PC-3 (cell line): Measurements from ENCODE around the gene HSF2BP. TPM values are rescaled to one million over a fixed set of nuclear protein-coding genes. Genes with fewer than 3 reads are reported as not detected.
A peak's percentile ranks its signal among the peaks of the same experiment; 100 is the strongest.
"Not testable (repeated sequence)": the region's sequence is repeated elsewhere in the genome, so short reads cannot be mapped to it uniquely, and the experiment has no call there.

Experiments used
- ATAC-seq: fragments of 200-7000 bp; cut with Tn5 transposase; 2 replicates; pipeline ENCODE4 v1.9.1; 2020; ENCODE audit warnings: mild to moderate bottlenecking, moderate library complexity
- BruUV-seq: library from RNA; stranded (reverse); fragments of 400-500 nt; replicated peaks from 2 replicates; lab custom pipeline; 2021; lab: Mats Ljungman, UMichigan
- CTCF ChIA-PET: fragments of 300-600 bp; sonication (Branson Sonifier 250); formaldehyde crosslinking; loops from one replicate; lab custom pipeline; 2022; ENCODE audit warnings: antibody characterized with exemption; lab: Charles Lee
- POLR2A ChIA-PET: fragments of 300-600 bp; sonication (Branson Sonifier 250); formaldehyde crosslinking; loops from one replicate; lab custom pipeline; 2022; ENCODE audit warnings: antibody characterized with exemption; ENCODE audit not compliant: unreplicated experiment; lab: Charles Lee
- DNase-seq: peaks from one replicate; pipeline ENCODE4 v3.0.0-alpha.2; 2015
- H2AFZ ChIP-seq: fragments of 300-600 bp; sonication (generic); 2 replicates; pipeline ENCODE4 v1.6.0; 2016; ENCODE audit warnings: antibody characterized with exemption, low read length
- H3F3A ChIP-seq: fragments of 300-600 bp; sonication (generic); one replicate; pipeline ENCODE4 v1.6.0; 2017; ENCODE audit warnings: antibody characterized with exemption, low read length, control low read depth, mild to moderate bottlenecking; ENCODE audit not compliant: unreplicated experiment
- H3K27ac ChIP-seq: fragments of 300-600 bp; sonication (generic); 2 replicates; pipeline ENCODE4 v1.5.1; 2016; ENCODE audit warnings: mild to moderate bottlenecking, low read length
- H3K27me3 ChIP-seq: fragments of 300-600 bp; sonication (generic); 2 replicates; pipeline ENCODE4 v1.6.1; 2016; ENCODE audit warnings: low read length, mixed read lengths
- H3K36me3 ChIP-seq: fragments of 300-600 bp; sonication (generic); 2 replicates; pipeline ENCODE4 v1.6.1; 2016; ENCODE audit warnings: low read depth, mixed run types, low read length, mixed read lengths
- H3K4me1 ChIP-seq: fragments of 300-600 bp; sonication (generic); 2 replicates; pipeline ENCODE4 v1.5.1; 2016; ENCODE audit warnings: low read length; ENCODE audit not compliant: insufficient read depth
- H3K4me2 ChIP-seq: fragments of 300-600 bp; sonication (generic); 2 replicates; pipeline ENCODE4 v1.6.0; 2016; ENCODE audit warnings: low read length
- H3K4me3 ChIP-seq: fragments of 300-600 bp; sonication (generic); 2 replicates; pipeline ENCODE4 v1.5.1; 2016; ENCODE audit warnings: mild to moderate bottlenecking, low read length, mixed read lengths
- H3K79me2 ChIP-seq: fragments of 300-600 bp; sonication (generic); 2 replicates; pipeline ENCODE4 v1.6.1; 2017; ENCODE audit warnings: low read length, mixed read lengths
- H3K9ac ChIP-seq: fragments of 300-600 bp; sonication (generic); 2 replicates; pipeline ENCODE4 v1.6.0; 2016; ENCODE audit warnings: mild to moderate bottlenecking, low read length
- H3K9me2 ChIP-seq: fragments of 300-600 bp; sonication (generic); replicated peaks from 2 replicates; pipeline ENCODE4 v1.6.1; 2016; ENCODE audit warnings: mixed run types, low read length, mixed read lengths
- H3K9me3 ChIP-seq: fragments of 300-600 bp; sonication (generic); 2 replicates; pipeline ENCODE4 v1.6.1; 2016; ENCODE audit warnings: low read length, mixed read lengths
- H4K20me1 ChIP-seq: fragments of 300-600 bp; sonication (generic); 2 replicates; pipeline ENCODE4 v1.6.1; 2016; ENCODE audit warnings: low read length, mixed read lengths
- CTCF ChIP-seq: fragments of 300-600 bp; sonication (generic); conservative IDR thresholded peaks from 2 replicates; pipeline ENCODE4 v1.5.1; 2017; ENCODE audit warnings: antibody characterized with exemption, low read depth, mild to moderate bottlenecking, low read length
- EZH2 ChIP-seq: fragments of 300-600 bp; sonication (generic); IDR thresholded peaks from one replicate; pipeline ENCODE4 v1.6.1; 2017; ENCODE audit warnings: antibody characterized with exemption, mild to moderate bottlenecking, low read length; ENCODE audit not compliant: unreplicated experiment
- EZH2phosphoT487 ChIP-seq: fragments of 300-600 bp; sonication (generic); IDR thresholded peaks from 2 replicates; pipeline ENCODE4 v1.6.1; 2018; ENCODE audit warnings: mild to moderate bottlenecking, antibody characterized with exemption, low read length, borderline replicate concordance
- intact Hi-C: fragments of 100-400 bp; cut with micrococcal nuclease; formaldehyde crosslinking; loops from 2 replicates; pipeline ENCODE4 v1.9.0; 2023
- total RNA-seq: library from RNA; depleted of rRNA; stranded (reverse); fragments of >200 nt; gene quantifications from 2 replicates; pipeline ENCODE4 v1.2.3, GENCODE V29; 2014

HSF2BP gene
- total RNA-seq, 1 experiment from 2014 or later = 2.4 TPM

GRCh38 chr21:43686811-43687565 is 27.7 kb upstream of the HSF2BP start:
- Histone ChIP-seq H3F3A (no peaks in the 10 kb centered on the region), H3K4me2 (no peak overlapping the region), H3K9ac (no peak overlapping the region), H3K79me2 (no peaks in the 10 kb centered on the region), H3K4me3 (no peak overlapping the region), H2AFZ (no peak overlapping the region), H3K27ac (no peak overlapping the region), H3K9me2 (no peaks in the 10 kb centered on the region), H3K36me3 (peaks cover 78% of the 10 kb centered on the region), H3K9me3 (no peaks in the 10 kb centered on the region), H3K27me3 (no peaks in the 10 kb centered on the region), H4K20me1 (no peaks in the 10 kb centered on the region), H3K4me1 (no peaks in the 10 kb centered on the region)
- POLR2A ChIA-PET = no interaction called here
- ATAC-seq (no peak), DNase-seq (no peak)
- BruUV-seq = no TSS peak
- CTCF ChIA-PET = no interaction called here
- TF ChIP-seq CTCF = no peak
- no peak for TF ChIP-seq EZH2phosphoT487
- no peak for TF ChIP-seq EZH2
- intact Hi-C loops = no loop called here

- Histone ChIP-seq H4K20me1 (peaks cover 3% of the 10 kb centered on the region; the same call in 1 of the 2 replicates), H3K79me2 (peaks cover 7% of the 10 kb centered on the region; the same call in 1 of the 2 replicates), H3F3A (no peaks in the 10 kb centered on the region), H3K4me1 (peaks cover 7% of the 10 kb centered on the region; the same call in 1 of the 2 replicates), H3K9me3 (no peaks in the 10 kb centered on the region), H3K4me3 (no peak overlapping the region), H3K4me2 (no peak overlapping the region), H3K9ac (no peak overlapping the region), H3K9me2 (no peaks in the 10 kb centered on the region), H3K27me3 (no peaks in the 10 kb centered on the region), H3K36me3 (peaks cover 73% of the 10 kb centered on the region), H3K27ac (no peak overlapping the region), H2AFZ (no peak overlapping the region)
- TF ChIP-seq CTCF (no peak), EZH2phosphoT487 (no peak), EZH2 (no peak)
- ChIA-PET POLR2A (no interaction called here), CTCF (no interaction called here)
- BruUV-seq = no TSS peak
- intact Hi-C loops = no loop called here
- no peak for DNase-seq
- ATAC-seq = no peak
Observed at GRCh38 chr21:43684424-43684823, 25.1 kb upstream of the HSF2BP start.

DNA sequence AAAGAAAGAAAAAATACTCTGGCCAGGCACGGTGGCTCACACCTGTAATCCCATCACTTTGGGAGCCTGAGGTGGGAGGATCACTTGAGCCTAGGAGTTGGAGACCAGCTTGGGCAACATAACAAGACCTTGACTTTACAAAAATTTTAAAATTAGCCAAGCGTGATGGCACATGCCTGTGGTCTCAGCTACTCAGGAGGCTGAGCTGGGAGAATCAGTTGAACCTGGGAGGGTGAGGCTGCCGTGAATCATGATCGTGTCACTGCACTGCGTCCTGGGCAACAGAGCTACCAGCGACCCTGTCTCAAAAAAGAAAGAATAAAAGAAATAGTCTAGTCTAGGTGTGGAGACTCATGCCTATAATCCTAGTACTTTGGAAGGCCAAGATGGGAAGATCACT is 22.4 kb upstream of the HSF2BP start:
- no peak overlapping the region for H3K9ac ChIP-seq
- H3K27ac ChIP-seq = no peak overlapping the region
- no peaks in the 10 kb centered on the region for H3K27me3 ChIP-seq
- H3K79me2 ChIP-seq = peaks cover 23% of the 10 kb centered on the region; the same call in 1 of the 2 replicates
- H3K4me3 ChIP-seq = no peak overlapping the region
- H2AFZ ChIP-seq = no peak overlapping the region
- intact Hi-C loops = no loop called here
- H3K36me3 ChIP-seq = peaks cover 67% of the 10 kb centered on the region
- H3K9me3 ChIP-seq = no peaks in the 10 kb centered on the region
- no peak for TF ChIP-seq EZH2
- TF ChIP-seq CTCF = no peak
- TF ChIP-seq EZH2phosphoT487 = no peak
- ATAC-seq = peak; percentile 71
- H3K4me1 ChIP-seq = peaks cover 7% of the 10 kb centered on the region; the same call in 1 of the 2 replicates
- no peaks in the 10 kb centered on the region for H3K9me2 ChIP-seq
- POLR2A ChIA-PET = no interaction called here
- H4K20me1 ChIP-seq = peaks cover 3% of the 10 kb centered on the region; the same call in 1 of the 2 replicates
- CTCF ChIA-PET = no interaction called here
- H3F3A ChIP-seq = no peaks in the 10 kb centered on the region
- BruUV-seq = no TSS peak
- no peak overlapping the region for H3K4me2 ChIP-seq
- DNase-seq = peak; percentile 43

DNA sequence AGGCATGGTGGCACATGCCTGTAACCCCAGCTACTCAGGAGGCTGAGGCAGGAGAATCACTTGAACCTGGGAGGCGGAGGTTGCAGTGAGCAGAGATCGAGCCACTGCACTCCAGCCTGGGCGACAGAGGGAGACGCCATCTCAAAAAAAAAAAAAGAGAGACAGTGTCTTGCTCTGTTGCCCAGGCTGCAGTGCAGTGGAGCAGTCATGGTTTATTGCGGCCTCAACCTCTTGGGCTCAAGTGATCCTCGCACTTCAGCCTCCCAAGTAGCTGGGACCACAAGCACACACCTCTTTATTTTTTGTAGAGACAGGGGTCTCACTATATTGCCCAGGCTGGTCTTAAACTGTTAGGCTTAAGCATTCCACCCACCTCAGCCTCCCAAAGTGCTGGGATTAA is 21.1 kb upstream of the HSF2BP start:
- Histone ChIP-seq H3K36me3 (peaks cover 67% of the 10 kb centered on the region), H3K79me2 (peaks cover 23% of the 10 kb centered on the region; the same call in 1 of the 2 replicates)
- H3F3A ChIP-seq, H3K4me2 ChIP-seq, H3K4me1 ChIP-seq, BruUV-seq, intact Hi-C loops, H3K27ac ChIP-seq, H3K4me3 ChIP-seq, H2AFZ ChIP-seq, H3K9ac ChIP-seq, DNase-seq, POLR2A ChIA-PET, ATAC-seq, H3K9me3 ChIP-seq, CTCF ChIA-PET, H4K20me1 ChIP-seq, H3K9me2 ChIP-seq, H3K27me3 ChIP-seq: not testable (repeated sequence)
